NCI-H128 (cell line): ENCODE results near the gene S100A6.

Experiments used
- DNase-seq: peaks from one replicate; lab custom pipeline; 2025; ENCODE audit not compliant: unreplicated experiment; lab: John Stamatoyannopoulos, UW

S100A6 gene

GRCh38 chr1:153505576-153505975 lies 30.2 kb downstream of the S100A6 start:
- DNase-seq: no peak

GRCh38 chr1:153503766-153504165 lies 32.0 kb downstream of the S100A6 start:
- no peak for DNase-seq

GRCh38 chr1:153498746-153499145 lies 37.0 kb downstream of the S100A6 start:
- no peak for DNase-seq

GRCh38 chr1:153495536-153495935 lies 40.3 kb downstream of the S100A6 start:
- DNase-seq: no peak

- peak; percentile 81 for DNase-seq
These were observed 40.7 kb downstream of the S100A6 start for GRCh38 chr1:153494976-153495535.

GRCh38 chr1:153493343-153493960 lies 42.3 kb downstream of the S100A6 start:
- no peak for DNase-seq

- peak; percentile 47 for DNase-seq
These were observed 45.3 kb downstream of the S100A6 start for GRCh38 chr1:153490272-153491051.

- DNase-seq: no peak
These were observed 47.1 kb downstream of the S100A6 start for GRCh38 chr1:153488731-153489130.

- DNase-seq: no peak
These were observed 48.1 kb downstream of the S100A6 start for GRCh38 chr1:153487707-153488106.

- DNase-seq: peak; percentile 36
These were observed 49.9 kb downstream of the S100A6 start for GRCh38 chr1:153485863-153486262.
